ENCODE results near the gene RHBDF1.

DNA sequence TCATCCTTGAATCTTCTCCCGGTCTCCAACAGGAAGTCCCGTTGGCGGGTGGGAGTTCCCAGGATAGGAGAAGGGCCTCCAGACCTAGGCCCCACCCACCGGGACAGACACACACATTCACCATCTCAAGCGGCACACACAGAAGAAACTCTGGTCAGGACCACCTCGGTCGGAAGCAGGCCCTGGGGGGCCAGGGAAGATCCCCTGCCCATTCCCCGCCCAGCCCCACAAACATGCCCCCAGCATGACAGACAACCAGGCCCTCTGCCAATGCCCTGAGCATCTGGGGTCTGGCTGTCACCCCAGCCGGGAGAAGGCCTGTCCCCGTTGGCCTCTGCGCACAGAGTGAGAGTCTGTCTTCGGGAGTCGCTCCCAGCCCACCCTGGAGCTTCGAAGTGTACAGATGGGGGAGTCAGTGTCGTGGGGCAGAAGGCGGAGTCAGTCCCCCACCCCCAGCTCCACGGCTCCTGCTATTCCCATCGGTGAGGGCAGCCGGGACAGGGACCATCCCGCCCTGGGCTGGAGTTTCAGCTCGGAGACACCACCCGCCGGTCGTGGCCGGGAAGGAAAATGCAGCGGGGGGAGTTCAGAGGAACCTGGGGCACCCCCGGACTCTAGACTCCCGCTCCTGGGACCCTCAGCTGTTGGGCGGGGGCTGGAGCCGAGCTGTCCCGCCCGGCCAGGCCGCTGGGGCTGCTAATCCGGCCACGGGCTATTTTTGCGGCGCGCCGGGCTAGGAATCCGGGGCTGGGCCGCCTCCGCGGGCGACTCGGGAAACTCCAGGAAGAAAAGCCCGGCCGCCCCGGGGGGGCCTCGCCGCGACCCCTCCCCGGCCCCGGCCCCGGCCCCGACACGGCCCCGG, 660 bp downstream of the RHBDF1 start:
- TF ChIP-seq POLR2A (IDR thresholded peaks at IDR 0.05) = no peak
- TF ChIP-seq, protein P1, sequence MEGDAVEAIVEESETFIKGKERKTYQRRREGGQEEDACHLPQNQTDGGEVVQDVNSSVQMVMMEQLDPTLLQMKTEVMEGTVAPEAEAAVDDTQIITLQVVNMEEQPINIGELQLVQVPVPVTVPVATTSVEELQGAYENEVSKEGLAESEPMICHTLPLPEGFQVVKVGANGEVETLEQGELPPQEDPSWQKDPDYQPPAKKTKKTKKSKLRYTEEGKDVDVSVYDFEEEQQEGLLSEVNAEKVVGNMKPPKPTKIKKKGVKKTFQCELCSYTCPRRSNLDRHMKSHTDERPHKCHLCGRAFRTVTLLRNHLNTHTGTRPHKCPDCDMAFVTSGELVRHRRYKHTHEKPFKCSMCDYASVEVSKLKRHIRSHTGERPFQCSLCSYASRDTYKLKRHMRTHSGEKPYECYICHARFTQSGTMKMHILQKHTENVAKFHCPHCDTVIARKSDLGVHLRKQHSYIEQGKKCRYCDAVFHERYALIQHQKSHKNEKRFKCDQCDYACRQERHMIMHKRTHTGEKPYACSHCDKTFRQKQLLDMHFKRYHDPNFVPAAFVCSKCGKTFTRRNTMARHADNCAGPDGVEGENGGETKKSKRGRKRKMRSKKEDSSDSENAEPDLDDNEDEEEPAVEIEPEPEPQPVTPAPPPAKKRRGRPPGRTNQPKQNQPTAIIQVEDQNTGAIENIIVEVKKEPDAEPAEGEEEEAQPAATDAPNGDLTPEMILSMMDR (IDR thresholded peaks at IDR 0.05) = peak in 1 of 6 experiments; percentile 10
